GM12873 (cell line): ENCODE data around the gene QSOX2.

ENCODE experiments used
- CTCF ChIP-seq: IDR thresholded peaks from 2 replicates; pipeline ENCODE4 v1.5.1; 2012; ENCODE audit warnings: low read depth, mild to moderate bottlenecking, moderate library complexity, low read length, control low read depth; ENCODE audit not compliant: insufficient read depth; ENCODE audit errors: missing control alignments

The QSOX2 gene

GRCh38 chr9:136222906-136223285 lies 22.7 kb downstream of the QSOX2 start:
- no peak for TF ChIP-seq CTCF

- TF ChIP-seq CTCF: no peak
Measured at GRCh38 chr9:136222166-136222905, 23.3 kb downstream of the QSOX2 start.

GRCh38 chr9:136220017-136220729 lies 25.4 kb downstream of the QSOX2 start:
- TF ChIP-seq CTCF: no peak

- no peak for TF ChIP-seq CTCF
Measured at GRCh38 chr9:136219276-136219675, 26.3 kb downstream of the QSOX2 start.

DNA sequence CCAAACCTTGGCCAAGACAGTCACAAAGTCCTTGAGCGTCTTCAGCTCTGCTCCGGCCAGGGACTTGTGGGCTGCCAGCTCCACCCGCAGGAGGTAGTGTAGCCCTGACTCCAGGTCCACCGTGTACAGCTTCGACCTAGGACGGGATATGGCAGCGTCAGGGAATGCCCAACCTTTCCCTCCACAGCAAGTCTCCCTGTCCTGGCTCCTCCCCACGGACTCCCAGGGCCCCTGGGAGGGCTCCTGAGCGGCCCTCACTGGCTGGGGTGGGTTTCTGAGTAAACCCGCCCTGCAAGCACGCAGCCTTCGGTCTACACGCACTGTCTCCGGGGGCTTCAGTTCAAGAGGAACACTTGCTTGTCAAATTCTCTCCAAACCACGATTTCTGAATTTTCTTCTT lies 26.9 kb downstream of the QSOX2 start:
- TF ChIP-seq CTCF: no peak

- no peak for TF ChIP-seq CTCF
Measured at GRCh38 chr9:136218271-136218670, 27.3 kb downstream of the QSOX2 start.

GRCh38 chr9:136216541-136217244 lies 28.9 kb downstream of the QSOX2 start:
- no peak for TF ChIP-seq CTCF
